Stromal cell of bone marrow (primary cell): ENCODE results near the gene RETREG1.
A peak's percentile ranks its signal among the peaks of the same experiment; 100 is the strongest.
"Not testable (repeated sequence)": the region's sequence is repeated elsewhere in the genome, so short reads cannot be mapped to it uniquely, and the experiment has no call there.

Experiments used
- DNase-seq: peaks from one replicate; pipeline ENCODE4 v3.0.0-alpha.2; 2012; ENCODE audit warnings: low read depth

Gene RETREG1

DNA sequence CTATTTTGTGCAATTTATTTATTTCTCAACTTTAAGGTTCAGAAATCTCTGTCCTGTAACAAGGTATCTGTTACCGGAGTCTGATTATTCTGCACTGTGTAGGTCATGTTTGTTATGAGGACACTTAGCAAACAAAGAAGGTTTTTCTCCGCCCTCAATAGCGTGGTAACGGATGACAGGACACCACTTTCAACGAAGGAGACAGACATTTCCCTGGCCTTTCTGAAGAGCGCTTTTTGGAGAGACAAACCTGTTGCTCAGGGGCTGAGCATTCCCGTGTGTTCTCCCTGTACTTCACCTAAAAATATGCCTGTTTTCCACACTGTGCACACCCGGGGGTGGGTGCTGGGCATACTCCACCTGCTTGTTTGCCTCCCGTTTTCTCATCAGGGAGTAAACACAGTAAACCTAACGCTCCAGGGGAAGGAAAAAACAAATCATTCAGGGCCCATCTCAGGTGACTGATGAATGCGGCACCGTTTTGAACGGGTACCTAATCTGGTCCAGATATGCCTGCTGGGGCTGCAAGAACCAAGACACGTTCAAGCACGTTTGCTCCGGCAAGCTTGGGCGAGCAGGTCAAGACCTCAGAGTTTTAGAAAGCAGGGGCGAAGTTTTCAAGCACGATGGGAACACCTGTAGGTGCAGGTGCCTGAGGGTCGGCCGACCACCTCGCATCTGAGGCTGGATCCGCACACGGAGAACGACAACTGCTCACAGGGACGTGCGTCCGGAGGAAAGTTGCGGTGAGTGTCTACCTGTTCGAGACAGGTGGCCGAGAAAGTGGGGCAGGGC lies 859 bp downstream of the RETREG1 start:
- DNase-seq = no peak

DNA sequence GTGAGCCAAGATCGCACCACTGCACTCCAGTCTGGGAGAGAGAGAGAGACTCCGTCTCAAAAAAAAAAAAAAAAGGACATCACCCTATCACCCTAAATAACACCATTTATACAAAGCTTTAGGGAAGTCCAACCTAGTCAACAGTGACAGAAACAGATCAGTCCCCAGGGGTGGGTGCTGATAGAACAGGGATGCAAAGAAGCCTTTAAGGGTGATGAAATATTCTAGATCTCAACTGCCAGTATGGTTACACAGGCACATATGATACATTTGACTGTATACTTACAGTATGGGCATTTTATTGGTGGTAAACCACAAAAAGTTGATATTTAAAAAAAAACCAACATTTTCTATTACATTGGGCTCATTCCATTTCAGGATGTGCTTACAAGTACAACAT lies 4.8 kb downstream of the RETREG1 start:
- DNase-seq = no peak

DNA sequence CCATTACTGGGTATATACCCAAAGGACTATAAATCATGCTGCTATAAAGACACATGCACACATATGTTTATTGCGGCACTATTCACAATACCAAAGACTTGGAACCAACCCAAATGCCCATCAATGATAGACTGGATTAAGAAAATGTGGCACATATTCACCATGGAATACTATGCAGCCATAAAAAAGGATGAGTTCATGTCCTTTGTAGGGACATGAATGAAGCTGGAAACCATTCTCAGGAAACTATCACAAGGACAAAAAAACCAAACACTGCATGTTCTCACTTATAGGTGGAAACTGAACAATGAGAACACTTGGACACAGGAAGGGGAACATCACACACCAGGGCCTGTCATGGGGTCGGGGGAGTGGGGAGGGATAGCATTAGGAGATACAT lies 5.9 kb downstream of the RETREG1 start:
- not testable (repeated sequence) for DNase-seq

DNA sequence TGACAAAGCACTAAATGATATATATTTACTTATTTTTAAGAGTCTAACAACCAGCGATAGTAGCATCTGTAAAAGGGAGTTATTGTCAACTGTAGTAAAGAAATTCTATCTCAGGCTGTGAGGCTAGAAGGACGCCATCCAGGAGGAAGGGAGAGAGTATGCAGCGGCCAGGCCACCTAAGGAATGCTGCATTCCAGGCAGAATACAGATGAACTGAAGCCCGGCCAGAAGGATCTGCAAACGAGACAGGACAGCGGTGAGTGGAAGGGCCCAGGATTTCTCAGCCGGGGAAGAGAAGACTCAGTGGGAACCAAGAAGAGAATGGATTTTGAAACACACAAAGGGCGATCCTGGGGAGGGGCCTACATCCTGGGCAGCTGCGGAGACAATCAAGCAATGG lies 7.4 kb downstream of the RETREG1 start:
- no peak for DNase-seq

DNA sequence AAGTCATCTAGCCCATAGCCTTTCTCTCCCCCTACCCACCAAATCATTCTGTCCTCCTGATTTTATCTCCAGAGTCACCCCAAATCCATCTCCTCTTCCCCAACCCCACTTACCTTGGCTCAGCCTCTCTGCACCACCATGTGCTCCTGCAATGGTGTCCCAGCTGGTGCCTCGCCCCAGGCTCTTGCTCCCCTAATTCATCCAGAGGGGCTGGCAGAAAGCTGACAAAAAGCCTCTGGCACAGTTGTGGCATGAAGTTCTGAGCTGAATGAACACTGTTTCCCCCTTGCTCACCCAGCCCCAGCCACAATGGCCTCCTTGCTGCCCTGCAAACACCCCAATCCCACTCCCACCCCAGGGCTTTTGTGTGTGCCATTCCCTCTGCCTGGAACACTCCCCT lies 10.2 kb downstream of the RETREG1 start:
- no peak for DNase-seq

DNA sequence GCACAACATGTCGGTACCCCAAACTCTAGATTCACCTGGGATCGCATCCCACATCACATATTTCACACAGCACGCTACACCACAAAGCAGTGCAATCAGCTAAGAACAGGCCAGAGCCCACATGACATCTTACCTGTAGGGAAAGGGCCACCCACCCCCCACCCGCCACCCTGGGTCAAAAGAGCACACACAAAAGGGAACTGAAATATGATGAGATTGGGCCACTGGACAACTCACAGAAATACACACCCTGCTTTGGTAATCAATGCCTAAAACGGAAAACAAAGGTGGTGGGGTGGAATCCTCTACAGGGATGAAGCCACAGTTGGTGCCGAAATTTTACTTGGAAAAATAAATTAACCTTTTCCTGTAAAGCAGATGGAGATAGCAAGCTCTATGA lies 13.1 kb downstream of the RETREG1 start:
- no peak for DNase-seq

DNA sequence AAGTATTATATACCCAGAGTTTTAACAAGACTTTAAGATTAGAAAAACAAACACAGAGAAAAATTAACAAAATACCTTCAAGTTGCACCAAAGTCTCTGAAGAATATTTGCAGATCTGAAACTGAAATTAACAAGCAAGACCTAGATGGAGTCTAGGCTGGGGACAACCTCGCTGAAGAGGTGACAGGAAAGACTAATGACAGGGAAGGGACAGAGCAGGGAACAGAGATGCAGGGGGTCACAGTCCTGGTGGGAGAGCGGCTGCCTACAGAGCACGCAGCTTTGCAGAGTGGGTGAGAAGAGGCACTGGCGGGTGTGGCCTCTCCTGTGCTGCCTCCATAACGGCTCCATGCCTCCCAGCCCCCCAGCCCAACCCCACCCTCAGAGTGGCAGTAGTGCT lies 13.5 kb downstream of the RETREG1 start:
- no peak for DNase-seq

DNA sequence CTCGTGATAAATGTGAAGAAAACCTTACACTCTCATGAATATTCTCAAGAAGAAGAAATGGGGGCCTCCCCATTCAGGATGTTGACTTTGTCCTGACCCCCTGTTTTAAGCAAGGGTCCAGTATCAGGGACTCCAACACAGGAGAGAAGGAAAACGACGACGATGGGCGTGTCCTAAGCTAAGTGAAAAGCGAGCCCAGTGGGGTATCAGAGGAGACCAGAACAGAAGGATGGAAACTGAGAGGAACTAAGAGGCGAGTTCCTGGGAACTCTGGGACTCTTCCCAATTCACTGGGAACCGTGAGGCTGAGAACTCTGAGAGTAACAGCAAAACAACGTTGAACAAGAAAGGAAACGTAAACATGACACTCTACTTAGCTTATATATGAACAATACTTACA lies 14.6 kb downstream of the RETREG1 start:
- DNase-seq = no peak

DNA sequence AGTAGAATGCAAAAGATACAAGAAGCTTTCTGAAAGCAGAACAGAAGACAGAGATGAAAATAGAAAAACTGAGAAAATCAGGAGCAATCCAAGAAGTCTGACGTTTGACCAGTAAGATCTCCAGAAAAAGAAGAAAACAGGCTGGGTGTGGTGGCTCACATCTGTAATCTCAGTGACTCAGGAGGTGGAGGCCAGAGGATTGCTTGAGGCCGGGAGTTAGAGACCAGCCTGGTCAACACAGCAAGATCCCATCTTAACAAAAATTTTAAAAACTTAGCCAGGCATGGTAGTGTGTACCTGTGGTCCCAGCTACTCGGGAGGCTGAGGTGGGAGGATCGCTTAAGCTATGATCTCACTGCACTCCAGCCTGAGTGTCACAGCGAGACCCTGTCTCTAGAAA lies 15.9 kb downstream of the RETREG1 start:
- DNase-seq = no peak

DNA sequence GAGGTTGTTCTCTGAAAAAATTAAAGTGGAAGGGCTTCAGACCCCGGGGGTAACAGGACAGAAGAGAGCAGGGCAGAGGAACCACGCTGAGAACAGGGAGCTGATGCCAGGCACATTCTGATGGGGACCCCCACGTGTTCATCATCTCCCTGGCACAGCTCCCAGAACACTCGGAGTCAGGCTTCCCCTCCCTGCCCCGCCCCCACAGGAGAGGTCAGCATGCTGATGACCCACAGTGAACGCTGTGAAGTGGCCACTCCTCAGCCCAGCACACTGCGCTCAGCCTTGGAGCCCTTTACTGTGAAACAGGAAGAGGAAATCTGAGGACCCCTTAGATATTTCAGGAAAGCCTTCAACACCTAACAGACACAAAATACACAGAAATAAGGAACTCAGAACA lies 16.4 kb downstream of the RETREG1 start:
- DNase-seq = no peak

DNA sequence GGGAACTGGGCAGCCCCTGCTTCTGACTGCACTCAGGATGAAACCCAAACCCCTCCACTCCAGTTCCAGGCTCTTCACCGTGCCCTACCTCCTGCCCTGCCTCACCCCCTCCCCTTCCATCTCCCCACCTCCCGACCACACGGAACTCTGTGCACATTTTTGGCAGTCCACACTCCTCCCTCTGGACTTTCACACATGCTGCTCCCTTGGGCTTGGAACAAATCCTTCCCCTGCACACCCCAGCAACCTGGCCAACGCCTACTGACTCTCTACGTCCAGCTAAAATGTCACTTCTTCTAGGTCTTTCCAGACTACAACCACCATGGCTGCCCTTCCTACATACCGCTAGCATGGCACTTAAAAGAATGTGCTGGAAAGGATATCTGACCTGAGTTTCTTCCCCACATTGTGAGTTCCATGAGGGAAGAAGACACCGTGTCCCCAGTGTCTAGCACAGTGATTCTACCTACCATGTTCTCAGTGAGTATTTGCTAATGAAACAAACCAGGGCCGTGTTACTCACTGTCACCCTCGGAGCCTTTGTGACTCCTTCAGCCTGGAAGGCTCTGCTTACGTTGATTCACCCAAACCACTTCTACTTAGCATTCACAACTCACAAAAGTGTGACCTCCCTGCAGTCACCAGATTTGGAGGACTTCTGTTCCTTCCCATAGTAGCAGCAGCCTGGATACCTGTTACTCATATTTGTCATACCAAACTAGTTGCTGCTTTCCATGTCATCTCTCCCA lies 18.7 kb downstream of the RETREG1 start:
- DNase-seq = no peak

DNA sequence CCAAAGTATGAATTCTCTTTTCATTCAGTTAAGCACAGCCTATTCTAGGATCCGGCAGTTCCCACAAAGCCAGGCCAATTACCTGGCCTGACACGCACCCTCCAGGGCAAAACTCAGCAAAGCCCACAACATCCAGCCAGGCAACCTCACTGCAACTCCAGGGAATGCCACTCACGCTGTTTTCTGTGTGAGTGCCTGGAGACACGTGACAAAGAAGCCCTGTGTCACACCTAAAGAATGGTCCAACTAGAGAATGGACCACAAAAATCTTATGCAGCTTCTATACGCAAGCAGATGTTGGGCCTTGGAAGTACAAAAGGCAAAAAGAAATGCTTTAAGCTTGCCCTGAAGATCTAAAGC lies 20.2 kb downstream of the RETREG1 start:
- DNase-seq = peak; percentile 54

DNA sequence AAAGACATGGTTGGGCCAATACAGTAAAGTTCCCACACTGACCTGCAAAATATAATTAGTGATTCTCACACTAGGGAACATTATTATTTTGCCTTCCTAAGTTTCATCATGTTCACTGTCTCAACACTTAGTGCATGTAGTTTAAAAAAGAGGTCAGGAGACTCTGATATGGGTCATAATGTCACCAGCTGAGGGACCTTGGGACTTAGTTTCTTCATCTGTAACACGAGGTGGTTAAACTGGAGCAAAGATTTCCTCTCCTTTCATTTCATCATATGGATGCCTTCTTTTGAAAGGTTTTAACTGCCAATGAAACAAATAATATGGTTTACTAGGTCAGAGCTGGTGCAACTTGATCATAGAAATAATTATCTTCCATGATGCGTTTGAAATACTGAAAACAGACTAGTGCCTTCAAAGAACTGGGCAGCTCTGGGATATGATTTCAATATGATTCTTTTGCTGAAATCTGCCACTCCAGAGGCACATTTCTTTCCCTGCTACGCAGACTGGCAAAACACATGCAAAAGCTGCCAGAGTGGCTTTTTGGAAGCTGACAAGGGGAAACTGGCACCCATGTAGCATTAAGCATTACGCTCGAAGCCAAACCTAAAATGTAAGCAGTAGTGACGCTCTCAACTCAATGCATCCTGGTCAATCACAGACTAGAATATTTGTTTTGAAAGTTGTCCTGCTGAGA lies 20.8 kb downstream of the RETREG1 start:
- no peak for DNase-seq

DNA sequence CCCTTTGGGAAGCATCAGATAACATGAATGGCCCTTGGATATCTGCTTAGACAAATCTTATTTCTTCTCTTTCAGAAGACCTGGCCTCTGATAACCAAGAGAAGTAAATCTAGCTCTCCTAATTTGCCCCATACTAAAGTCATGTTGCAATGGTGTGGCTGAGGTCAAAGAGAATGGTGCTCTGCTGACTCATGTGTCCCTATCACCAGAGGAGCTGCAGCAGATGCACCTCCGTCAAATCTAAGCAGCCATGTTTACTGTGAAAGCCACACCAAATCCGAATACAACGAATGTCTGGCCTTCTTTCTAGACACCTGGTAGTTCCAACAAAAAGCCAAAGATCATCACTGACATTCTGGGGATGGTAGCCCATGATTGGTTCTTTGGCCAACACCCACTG lies 23.2 kb downstream of the RETREG1 start:
- DNase-seq = no peak

DNA sequence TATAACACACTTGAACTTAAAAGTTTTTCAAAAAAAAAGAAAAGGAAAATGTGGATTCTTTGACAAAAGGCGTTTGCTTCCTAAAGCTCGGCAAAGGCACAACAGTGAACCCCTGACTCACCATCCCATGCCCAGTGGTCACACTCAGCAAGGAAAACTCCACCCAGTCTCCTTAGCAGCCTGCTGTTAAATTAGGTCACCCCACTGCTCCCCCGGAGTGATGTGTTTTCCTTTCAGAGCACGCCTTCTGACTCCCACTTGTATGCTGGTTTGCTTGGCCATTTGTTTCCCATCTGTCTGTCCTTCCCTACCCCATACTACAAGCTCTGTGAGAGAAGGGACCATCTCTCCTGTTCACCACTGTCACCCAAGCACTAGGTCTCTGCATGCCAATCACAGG lies 23.8 kb downstream of the RETREG1 start:
- peak; percentile 83 for DNase-seq

DNA sequence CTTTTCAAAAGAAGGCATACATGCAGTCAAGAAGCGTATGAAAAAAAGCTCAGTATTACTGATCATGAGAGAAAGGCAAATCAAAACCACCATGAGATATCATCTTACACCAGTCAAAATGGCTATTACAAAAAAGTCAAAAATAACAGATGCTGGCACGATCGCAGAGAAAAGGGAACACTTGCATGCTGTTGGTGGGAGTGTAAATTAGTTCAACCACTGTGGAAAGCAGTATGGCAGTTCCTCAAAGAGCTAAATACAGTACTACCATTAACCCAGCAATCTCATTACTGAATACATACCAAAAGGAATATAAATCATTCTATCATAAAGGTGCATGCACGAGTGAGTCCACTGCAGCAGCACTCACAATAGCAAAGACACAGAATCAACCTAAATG lies 24.5 kb downstream of the RETREG1 start:
- DNase-seq = no peak

DNA sequence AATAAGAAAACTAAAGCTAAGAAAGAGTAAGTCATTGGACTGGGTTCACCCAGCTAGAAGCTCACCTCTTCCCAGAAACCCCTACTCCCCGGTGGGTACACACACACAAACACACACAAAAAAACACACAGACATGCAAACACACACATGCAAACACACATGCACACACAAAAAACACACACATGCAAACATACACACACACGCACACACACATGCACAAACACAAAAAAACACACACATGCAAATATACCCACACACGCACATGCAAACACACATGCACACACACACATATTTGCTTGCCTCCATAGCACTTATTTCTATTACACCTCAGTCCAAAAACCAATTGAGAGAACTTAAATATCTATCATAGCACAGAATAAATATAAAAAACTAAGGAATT lies 26.1 kb downstream of the RETREG1 start:
- no peak for DNase-seq

DNA sequence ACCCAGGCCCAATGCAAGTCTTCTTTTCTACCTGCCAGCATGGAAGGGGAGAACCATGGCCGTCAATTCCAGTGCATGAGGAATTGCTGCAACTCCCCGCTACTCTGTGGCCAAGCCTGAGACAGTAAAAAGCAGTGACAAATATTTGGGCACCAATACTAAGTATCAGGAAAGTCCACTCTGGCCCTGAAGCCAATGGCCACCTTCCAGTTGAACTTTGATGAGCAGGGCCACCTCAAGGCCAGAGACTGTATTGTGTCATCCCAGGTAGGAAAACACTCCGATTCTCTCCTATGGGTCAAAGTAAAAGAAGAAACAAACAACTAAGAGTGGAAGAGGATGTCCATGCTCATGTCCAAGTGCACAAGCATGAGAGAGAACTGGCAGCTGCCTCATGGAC lies 27.1 kb downstream of the RETREG1 start:
- no peak for DNase-seq

DNA sequence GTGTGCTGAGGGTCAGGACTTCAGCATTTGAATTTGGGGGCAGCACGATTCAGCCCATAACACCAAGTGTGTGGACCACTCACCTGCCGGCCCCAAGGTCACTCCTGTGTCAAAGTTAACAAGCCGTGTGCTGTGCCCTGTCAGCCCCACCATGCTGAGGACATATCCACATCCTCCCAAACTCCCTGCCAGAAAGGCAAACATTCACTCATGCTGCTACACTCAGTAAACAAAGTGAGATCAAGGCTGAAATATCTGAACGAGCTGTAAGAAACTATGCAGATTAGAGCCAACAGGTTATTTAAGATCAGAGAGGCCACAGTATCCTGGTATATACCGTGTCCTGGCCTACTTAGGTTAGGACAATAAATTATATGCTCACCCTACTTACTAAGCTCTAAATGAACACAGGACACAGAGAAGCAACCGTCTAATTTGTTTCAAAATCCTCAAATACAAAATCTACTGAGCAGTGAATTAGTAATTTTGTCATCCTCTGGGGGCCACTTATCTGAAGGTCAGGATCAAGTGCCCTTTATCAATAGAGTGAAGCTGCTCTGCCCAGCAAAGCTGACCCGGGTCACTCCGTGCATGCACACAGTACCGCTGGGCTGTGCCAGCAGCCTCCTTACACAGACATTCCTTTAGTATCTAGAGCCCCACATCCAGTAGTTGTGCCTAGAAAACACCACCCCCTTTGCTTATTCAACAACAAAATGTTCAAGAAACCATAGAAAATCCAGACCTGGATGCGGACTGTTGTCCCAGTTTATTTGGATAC lies 28.2 kb downstream of the RETREG1 start:
- no peak for DNase-seq

DNA sequence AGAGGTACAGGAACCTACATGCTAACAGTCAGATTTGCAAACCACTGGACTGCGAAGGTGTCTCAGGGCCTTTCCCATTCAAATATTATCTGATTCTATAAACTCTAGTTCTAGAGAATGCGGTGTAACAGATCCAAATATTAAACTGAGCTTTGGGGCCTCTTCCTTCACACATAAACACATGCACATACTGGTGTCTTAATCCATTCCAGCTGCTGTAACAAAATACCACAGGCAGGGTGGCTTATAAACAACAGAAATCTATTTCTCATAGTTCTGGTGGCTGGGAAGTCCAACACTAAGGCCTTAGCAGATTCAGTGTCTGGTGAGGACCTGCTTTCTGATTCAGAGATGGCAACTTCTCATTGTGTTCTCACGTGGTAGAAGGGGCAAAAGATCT lies 30.2 kb downstream of the RETREG1 start:
- DNase-seq = no peak

DNA sequence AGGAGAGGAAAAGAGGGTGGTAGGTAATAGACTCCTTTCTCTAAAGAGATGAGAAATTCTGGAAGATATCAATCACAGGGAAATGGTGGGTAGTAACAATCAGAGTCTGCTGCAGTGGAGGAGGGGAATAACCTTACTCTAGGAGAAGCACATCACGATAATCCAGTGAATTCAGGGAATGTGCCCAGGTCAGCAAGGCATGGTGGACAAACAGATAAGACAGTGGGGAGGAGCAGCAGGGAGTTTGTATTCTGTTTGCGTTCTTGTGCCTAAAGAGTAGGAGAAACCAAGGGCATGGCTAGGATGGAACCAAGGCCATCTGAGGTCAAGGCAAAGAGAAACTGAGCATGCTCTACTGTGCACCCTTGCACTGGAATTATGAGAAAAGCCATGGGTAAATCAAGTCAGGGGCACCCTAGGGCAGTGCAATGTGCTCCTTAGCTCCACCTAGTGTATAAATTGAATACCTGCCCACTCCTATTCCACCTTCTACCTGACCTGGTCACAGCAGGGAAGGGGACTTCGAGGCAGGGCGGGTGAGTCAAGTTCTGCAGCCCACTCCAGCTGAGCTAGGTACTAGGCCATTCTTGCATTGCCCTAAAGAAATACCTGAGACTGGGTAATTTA lies 31.6 kb downstream of the RETREG1 start:
- DNase-seq = no peak

DNA sequence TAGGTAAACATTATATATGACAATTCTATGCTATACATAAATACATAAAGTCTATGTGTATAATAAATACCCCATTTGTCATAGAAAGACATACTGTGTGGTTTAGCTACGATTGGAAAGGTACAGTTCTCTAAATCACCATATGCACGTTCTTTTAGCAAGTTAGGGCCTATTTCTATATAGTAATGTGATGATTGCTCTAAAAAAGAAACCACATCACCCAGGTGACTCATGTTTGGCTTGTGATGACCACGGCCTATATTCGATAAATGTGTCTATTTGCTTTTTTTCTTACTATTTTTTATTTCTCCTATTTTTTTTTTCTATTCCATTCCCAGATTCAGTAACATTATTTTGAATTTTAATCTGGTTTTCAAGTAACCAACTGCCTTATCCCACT lies 34.7 kb downstream of the RETREG1 start:
- no peak for DNase-seq
